DOHH2 (cell line): ENCODE data around the gene ABLIM3.

Experiments used
- H3F3A ChIP-seq: fragments of 200-600 bp; sonication (generic), shearing (Covaris generic); 2 replicates; pipeline ENCODE4 v1.6.0; 2016; ENCODE audit warnings: antibody characterized with exemption, mild to moderate bottlenecking; ENCODE audit not compliant: control insufficient read depth, insufficient read depth
- H3K27ac ChIP-seq: fragments of 200-600 bp; sonication (generic); 2 replicates; pipeline ENCODE4 v1.5.1; 2014; ENCODE audit warnings: low read depth, mild to moderate bottlenecking, low read length, moderate library complexity
- H3K27me3 ChIP-seq: fragments of 200-600 bp; sonication (generic); 2 replicates; pipeline ENCODE4 v1.6.1; 2014; ENCODE audit warnings: mild to moderate bottlenecking, low read length, mixed read lengths; ENCODE audit not compliant: control insufficient read depth
- H3K36me3 ChIP-seq: fragments of 200-600 bp; sonication (generic); 2 replicates; pipeline ENCODE4 v1.6.1; 2014; ENCODE audit warnings: mild to moderate bottlenecking, low read length, moderate library complexity, mixed read lengths; ENCODE audit not compliant: control insufficient read depth
- H3K4me1 ChIP-seq: fragments of 200-600 bp; sonication (generic); 2 replicates; pipeline ENCODE4 v1.6.1; 2014; ENCODE audit warnings: mild to moderate bottlenecking, low read length, mixed read lengths; ENCODE audit not compliant: control insufficient read depth
- H3K4me2 ChIP-seq: fragments of 200-600 bp; sonication (generic); 2 replicates; pipeline ENCODE4 v1.6.0; 2014; ENCODE audit warnings: mild to moderate bottlenecking, low read length, moderate library complexity
- H3K4me3 ChIP-seq: fragments of 200-600 bp; sonication (generic); 2 replicates; pipeline ENCODE4 v1.5.1; 2014; ENCODE audit warnings: mild to moderate bottlenecking, low read length, mixed read lengths
- H3K79me2 ChIP-seq: fragments of 200-600 bp; sonication (generic); 2 replicates; pipeline ENCODE4 v1.6.1; 2014; ENCODE audit warnings: mild to moderate bottlenecking, low read length, mixed read lengths; ENCODE audit not compliant: control insufficient read depth
- H3K9me2 ChIP-seq: fragments of 200-600 bp; sonication (generic); replicated peaks from 2 replicates; pipeline ENCODE4 v1.6.1; 2014; ENCODE audit warnings: mild to moderate bottlenecking, low read length, mixed read lengths; ENCODE audit not compliant: control insufficient read depth
- H3K9me3 ChIP-seq: fragments of 200-600 bp; sonication (generic); 2 replicates; pipeline ENCODE4 v1.6.1; 2014; ENCODE audit warnings: antibody characterized with exemption, low read length, mixed read lengths; ENCODE audit not compliant: control insufficient read depth, insufficient read depth
- H4K20me1 ChIP-seq: fragments of 200-600 bp; sonication (generic); 2 replicates; pipeline ENCODE4 v1.6.0; 2014; ENCODE audit warnings: low read depth, mild to moderate bottlenecking, antibody characterized with exemption, low read length, moderate library complexity; ENCODE audit not compliant: control insufficient read depth, insufficient read depth
- EZH2phosphoT487 ChIP-seq: fragments of 200-600 bp; sonication (generic); IDR thresholded peaks from 2 replicates; pipeline ENCODE4 v1.6.1; 2017; ENCODE audit warnings: borderline replicate concordance, mild to moderate bottlenecking, antibody characterized with exemption, low read length, moderate library complexity, mixed read lengths
- TF ChIP-seq, protein P1 (sequence below): fragments of 200-600 bp; sonication (generic); IDR thresholded peaks from one replicate; pipeline ENCODE4 v1.5.1; 2014; ENCODE audit warnings: antibody characterized with exemption, mild to moderate bottlenecking, low read depth, low read length; ENCODE audit not compliant: poor library complexity, severe bottlenecking

ABLIM3 gene

DNA sequence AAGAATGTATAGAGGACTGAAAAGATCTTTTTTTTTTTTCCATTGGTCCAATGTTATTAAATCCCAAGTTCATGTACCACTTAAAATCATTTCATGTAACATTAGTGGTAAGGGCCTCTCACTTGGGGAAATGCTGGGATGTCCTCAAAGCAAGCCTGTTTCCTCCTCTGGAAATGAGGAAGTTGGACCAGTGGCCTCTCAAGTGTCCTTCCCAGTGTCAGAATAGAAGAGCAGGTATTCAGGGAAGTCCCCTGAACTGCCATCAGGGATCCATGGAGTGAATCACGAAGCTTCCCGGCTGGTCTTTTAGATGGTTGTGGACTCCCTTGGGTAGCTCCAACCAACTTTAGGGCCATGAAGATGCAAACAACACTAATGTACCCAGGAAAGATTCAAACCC is 75.2 kb downstream of the ABLIM3 start:
- Histone ChIP-seq H3K9me3 (no peaks in the 10 kb centered on the region), H3F3A (no peaks in the 10 kb centered on the region), H3K27ac (no peak overlapping the region), H4K20me1 (no peaks in the 10 kb centered on the region), H3K4me1 (no peaks in the 10 kb centered on the region), H3K79me2 (no peaks in the 10 kb centered on the region), H3K9me2 (no peaks in the 10 kb centered on the region), H3K4me3 (no peak overlapping the region), H3K27me3 (peaks cover 2% of the 10 kb centered on the region; the same call in 1 of the 2 replicates), H3K36me3 (no peaks in the 10 kb centered on the region), H3K4me2 (no peak overlapping the region)
- TF ChIP-seq, protein P1, sequence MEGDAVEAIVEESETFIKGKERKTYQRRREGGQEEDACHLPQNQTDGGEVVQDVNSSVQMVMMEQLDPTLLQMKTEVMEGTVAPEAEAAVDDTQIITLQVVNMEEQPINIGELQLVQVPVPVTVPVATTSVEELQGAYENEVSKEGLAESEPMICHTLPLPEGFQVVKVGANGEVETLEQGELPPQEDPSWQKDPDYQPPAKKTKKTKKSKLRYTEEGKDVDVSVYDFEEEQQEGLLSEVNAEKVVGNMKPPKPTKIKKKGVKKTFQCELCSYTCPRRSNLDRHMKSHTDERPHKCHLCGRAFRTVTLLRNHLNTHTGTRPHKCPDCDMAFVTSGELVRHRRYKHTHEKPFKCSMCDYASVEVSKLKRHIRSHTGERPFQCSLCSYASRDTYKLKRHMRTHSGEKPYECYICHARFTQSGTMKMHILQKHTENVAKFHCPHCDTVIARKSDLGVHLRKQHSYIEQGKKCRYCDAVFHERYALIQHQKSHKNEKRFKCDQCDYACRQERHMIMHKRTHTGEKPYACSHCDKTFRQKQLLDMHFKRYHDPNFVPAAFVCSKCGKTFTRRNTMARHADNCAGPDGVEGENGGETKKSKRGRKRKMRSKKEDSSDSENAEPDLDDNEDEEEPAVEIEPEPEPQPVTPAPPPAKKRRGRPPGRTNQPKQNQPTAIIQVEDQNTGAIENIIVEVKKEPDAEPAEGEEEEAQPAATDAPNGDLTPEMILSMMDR: no peak
- no peak for TF ChIP-seq EZH2phosphoT487

DNA sequence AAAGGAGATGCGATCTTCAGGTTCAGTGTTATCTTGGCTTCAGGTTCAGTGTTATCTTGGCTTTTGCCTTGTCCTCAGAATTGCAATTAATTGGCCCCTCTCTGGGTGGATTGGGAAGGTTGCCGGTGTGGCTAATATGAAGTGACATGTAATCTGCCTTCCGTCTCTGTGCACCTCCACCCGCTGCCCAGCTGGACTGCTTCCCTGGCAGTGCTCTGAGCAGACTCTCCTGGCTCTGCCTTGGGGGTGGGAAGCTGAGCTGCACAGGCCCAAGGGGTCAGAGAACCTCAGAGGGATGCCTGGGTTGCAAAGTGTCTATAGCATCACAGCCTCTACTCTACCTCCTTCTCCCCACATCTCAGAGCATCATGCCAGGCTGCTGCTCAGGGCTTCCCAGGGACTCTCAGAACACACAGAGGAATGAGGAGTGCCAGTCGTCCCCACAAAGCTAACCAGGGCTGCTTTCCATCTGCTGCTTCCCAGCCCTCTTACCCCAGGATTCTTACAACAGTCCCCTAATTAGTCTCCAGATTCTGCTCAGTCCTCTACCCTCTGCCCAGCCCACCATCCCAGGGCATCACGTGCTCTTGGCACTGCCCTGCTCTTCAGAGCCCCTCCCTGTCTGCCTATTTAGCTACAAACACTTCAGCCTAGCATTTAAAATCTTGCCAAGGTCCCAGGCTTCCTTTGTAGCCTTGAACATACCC is 76.0 kb downstream of the ABLIM3 start:
- TF ChIP-seq, protein P1: no peak
- no peak for TF ChIP-seq EZH2phosphoT487
- Histone ChIP-seq H3K79me2 (no peaks in the 10 kb centered on the region), H3K4me1 (no peaks in the 10 kb centered on the region), H3K9me3 (no peaks in the 10 kb centered on the region), H3K36me3 (no peaks in the 10 kb centered on the region), H3K9me2 (no peaks in the 10 kb centered on the region), H3K4me3 (no peak overlapping the region), H3K4me2 (no peak overlapping the region), H3F3A (no peaks in the 10 kb centered on the region), H3K27ac (no peak overlapping the region), H3K27me3 (peaks cover 2% of the 10 kb centered on the region; the same call in 1 of the 2 replicates), H4K20me1 (no peaks in the 10 kb centered on the region)

DNA sequence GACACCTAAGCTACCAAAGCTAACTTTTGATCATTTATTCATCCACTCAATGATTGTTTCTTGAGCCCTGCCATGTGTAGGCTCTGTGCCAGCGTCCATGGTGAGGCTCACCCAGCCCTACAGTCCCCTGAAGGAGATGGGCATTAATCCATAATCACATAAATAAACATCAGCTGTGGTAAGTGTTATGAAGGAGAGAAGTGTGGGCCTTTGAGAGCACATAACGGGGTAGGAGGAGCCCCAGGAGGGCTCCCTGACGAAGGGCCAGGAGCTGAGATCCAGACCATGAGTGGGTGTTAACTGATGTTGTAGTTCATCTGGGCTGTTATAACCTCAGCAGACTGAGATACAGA is 76.5 kb downstream of the ABLIM3 start:
- no peaks in the 10 kb centered on the region for H3K9me3 ChIP-seq
- peaks cover 2% of the 10 kb centered on the region for H3K4me1 ChIP-seq
- no peak overlapping the region for H3K27ac ChIP-seq
- no peaks in the 10 kb centered on the region for H3K9me2 ChIP-seq
- TF ChIP-seq, protein P1: no peak
- TF ChIP-seq EZH2phosphoT487: no peak
- H3K27me3 ChIP-seq: peaks cover 2% of the 10 kb centered on the region; the same call in 1 of the 2 replicates
- H3K4me3 ChIP-seq: no peak overlapping the region
- no peaks in the 10 kb centered on the region for H3K36me3 ChIP-seq
- H3K79me2 ChIP-seq: no peaks in the 10 kb centered on the region
- H4K20me1 ChIP-seq: no peaks in the 10 kb centered on the region
- H3F3A ChIP-seq: no peaks in the 10 kb centered on the region
- no peak overlapping the region for H3K4me2 ChIP-seq

DNA sequence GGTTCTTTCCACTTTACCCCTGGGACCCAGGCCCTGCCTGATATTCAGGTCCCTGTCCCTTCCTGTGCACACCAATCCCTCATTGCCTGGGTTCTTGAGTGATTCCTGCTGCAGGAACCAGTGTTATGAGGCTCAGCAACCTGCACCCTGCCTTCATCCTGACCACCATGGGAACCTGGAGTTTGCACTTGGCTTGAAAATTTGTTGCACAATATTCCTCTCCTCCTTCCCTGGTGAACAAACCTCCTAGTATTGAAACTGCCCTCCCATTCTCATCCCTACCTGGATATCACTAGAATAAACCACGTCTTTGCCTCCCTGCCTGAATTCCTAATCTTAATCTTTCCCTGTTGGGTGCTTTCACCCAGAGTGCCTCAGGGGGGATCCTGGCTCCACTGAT is 78.3 kb downstream of the ABLIM3 start:
- H4K20me1 ChIP-seq: no peaks in the 10 kb centered on the region
- TF ChIP-seq, protein P1: no peak
- no peak for TF ChIP-seq EZH2phosphoT487
- H3K36me3 ChIP-seq: no peaks in the 10 kb centered on the region
- no peaks in the 10 kb centered on the region for H3K9me2 ChIP-seq
- no peaks in the 10 kb centered on the region for H3F3A ChIP-seq
- peaks cover 10% of the 10 kb centered on the region for H3K4me1 ChIP-seq
- H3K27ac ChIP-seq: no peak overlapping the region
- peaks cover 2% of the 10 kb centered on the region; the same call in 1 of the 2 replicates for H3K27me3 ChIP-seq
- no peaks in the 10 kb centered on the region for H3K79me2 ChIP-seq
- no peak overlapping the region for H3K4me2 ChIP-seq
- no peaks in the 10 kb centered on the region for H3K9me3 ChIP-seq
- H3K4me3 ChIP-seq: no peak overlapping the region
